AG09319 (cell line): ENCODE results near the gene CACNA2D3.

Source experiments
- DNase-seq: peaks from one replicate; pipeline ENCODE4 v3.0.0-alpha.2; 2010; ENCODE audit warnings: low read depth; ENCODE audit errors: extremely low read depth
- TF ChIP-seq, protein P1 (sequence below): IDR thresholded peaks from 2 replicates; pipeline ENCODE4 v1.5.1; 2011; ENCODE audit warnings: low read depth, mild to moderate bottlenecking, inconsistent platforms, low read length, moderate library complexity

CACNA2D3 gene

DNA sequence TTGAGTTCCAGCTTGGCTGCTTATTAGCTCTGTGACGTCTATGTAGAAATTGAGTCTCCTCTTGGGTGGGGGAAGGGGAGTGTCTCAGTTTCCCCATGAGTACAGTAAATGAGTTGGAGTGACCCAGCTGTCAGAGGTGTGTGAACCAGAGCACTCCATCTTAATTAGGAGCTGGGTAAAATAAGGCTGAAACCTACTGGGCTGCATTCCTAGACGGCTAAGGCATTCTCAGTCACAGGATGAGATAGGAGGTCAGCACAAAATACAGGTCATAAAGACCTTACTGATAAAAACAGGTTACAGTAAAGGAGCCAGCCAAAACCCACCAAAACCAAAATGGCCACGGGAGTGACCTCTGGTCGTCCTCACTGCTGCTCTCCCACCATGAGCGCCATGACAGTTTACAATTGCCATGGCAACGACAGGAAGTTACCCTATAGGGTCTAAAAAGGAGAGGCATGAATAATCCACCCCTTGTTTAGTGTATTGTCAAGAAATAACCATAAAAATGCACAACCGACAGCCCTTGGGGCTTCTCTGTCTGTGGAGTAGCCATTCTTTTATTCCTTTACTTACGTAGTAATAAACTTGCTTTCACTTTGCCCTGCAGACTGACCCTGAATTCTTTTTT is 222.4 kb downstream of the CACNA2D3 start:
- TF ChIP-seq, protein P1, sequence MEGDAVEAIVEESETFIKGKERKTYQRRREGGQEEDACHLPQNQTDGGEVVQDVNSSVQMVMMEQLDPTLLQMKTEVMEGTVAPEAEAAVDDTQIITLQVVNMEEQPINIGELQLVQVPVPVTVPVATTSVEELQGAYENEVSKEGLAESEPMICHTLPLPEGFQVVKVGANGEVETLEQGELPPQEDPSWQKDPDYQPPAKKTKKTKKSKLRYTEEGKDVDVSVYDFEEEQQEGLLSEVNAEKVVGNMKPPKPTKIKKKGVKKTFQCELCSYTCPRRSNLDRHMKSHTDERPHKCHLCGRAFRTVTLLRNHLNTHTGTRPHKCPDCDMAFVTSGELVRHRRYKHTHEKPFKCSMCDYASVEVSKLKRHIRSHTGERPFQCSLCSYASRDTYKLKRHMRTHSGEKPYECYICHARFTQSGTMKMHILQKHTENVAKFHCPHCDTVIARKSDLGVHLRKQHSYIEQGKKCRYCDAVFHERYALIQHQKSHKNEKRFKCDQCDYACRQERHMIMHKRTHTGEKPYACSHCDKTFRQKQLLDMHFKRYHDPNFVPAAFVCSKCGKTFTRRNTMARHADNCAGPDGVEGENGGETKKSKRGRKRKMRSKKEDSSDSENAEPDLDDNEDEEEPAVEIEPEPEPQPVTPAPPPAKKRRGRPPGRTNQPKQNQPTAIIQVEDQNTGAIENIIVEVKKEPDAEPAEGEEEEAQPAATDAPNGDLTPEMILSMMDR = no peak
- DNase-seq = no peak

DNA sequence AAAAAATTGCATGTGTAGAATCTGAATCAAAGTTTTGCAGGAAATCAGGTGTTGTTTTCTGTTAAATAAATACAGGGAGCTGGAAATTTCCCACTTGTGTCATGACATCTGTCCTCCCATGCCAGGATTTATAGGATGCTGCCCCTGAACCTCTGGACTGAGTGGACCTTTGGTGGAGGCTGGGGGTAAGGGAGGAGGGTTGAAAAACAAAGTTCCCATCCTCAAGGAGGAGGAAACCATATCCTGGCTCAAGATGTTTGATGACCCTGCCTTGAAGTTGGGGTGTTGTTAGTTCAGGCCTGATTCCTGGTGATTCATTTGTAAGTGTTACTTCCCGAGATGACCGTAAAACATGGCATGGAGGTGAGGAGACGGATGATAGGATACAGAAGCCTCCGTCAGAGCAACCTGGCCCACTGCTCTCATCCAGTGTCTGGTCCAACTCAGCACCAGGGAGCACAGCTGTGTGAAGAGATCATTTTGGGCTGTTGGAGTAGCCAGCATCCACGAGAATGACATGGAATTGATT is 223.6 kb downstream of the CACNA2D3 start:
- no peak for DNase-seq
- TF ChIP-seq, protein P1 = no peak

DNA sequence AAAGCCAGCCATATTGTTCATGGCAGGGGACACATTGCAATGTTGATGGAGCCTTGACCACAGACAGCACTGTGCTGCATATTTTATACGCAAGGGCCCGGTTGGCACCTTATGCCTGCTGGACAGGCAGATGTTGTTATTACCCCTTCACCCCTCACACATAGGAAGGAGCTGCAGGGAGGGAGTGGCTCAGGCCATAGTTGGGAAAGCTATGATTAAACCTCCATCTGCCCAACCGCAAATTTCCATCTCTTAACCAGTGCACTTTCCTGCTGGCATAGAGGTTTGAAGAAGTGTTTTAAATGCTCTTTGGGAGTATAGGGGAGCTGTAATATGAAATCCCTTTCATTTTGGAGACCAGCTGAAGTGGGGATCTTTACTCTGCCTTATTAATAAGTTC is 224.7 kb downstream of the CACNA2D3 start:
- TF ChIP-seq, protein P1 = no peak

DNA sequence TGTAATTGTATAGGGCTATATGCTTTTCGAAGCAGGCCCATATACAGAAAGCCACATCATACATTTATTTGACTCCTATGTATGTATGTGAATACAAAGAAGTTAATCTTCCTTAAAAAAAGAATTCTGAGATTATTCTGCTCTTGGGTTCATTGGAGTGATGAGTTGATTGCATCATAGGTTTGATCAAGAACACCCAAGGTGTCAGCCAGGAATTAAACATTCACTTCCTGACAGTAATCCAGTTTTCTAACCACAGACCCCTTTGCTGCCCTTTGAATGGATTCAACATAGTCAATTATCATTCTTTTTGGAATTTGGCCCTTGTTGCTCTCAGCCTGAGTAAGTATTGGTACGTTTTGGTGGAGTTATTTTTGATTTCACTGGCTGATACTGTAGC is 225.6 kb downstream of the CACNA2D3 start:
- TF ChIP-seq, protein P1 = no peak
- DNase-seq = no peak

More for the DNA sequence above, 224.7 kb downstream of the CACNA2D3 start:
- no peak for DNase-seq

DNA sequence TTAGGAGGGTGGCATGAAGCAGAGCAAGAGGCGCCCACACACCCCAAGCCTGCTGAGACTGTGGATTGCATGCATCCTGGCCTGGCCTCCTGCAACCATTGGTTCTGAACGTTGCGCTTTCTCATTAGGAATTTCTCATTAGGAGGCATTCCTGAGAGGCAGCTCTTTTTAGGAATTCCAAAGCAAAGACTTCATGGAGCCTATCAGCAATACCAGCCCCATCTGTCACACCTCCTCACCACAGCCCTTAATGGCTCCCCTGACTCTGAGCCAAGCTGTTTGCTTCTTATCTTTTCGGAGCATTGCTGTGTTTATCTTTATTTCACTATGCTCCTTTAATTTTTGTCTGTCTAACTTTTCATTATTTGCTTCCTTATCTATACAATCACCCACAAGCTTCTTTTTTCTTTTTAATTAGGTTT is 226.9 kb downstream of the CACNA2D3 start:
- TF ChIP-seq, protein P1 = no peak
- no peak for DNase-seq

DNA sequence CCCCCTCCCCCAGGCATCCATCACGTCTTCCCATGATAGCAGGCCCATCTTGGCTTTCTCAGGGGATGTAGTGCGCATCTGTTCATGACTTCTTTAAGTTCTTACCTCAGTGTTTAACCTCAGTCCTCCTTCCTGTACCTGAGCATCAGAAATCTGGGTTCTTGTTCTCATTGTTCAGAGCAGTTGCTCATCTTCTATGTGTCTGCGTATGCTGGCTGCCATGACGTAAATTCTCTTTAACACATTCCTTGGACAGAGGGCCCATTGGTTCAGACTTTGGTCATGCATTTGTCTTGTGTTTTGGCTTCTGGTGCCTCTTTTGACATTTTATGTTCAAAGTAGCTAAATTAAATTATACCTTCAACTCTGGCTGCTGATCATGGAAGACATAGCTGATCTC is 227.3 kb downstream of the CACNA2D3 start:
- no peak for DNase-seq
- TF ChIP-seq, protein P1 = no peak

DNA sequence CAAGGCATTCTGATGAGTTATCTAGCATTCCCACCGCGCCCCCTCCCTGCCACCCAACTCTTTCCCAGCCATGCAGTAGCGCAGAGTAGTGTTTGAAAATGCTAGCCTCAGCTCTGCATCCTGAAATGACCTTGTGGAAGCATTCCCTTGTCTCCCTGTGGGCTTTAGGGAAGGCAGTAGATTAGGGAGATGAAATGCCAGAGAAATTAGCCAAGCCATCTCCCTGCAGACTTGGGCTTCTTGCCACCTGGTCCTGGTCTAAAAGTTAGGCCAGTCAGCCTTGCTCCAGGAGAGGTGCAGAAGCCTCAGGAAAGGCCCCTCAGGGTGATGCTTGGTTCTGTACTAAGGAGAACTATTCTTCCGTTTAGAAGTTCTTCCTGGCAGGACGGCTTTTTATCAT is 231.2 kb downstream of the CACNA2D3 start:
- DNase-seq = no peak
- TF ChIP-seq, protein P1 = no peak
